IMR-90 (cell line): Measurements from ENCODE around the gene COL2A1. TPM values are rescaled to one million over a fixed set of nuclear protein-coding genes. Genes with fewer than 3 reads are reported as not detected.

ENCODE experiments used
- ATAC-seq: fragments of 200-7000 bp; cut with Tn5 transposase; 2 replicates; pipeline ENCODE4 v1.9.1; 2020; ENCODE audit warnings: low read depth, mild to moderate bottlenecking, moderate library complexity
- BruUV-seq: library from RNA; stranded (reverse); fragments of 400-500 nt; replicated peaks from 2 replicates; lab custom pipeline; 2021; lab: Mats Ljungman, UMichigan
- CTCF ChIA-PET: fragments of 300-600 bp; formaldehyde crosslinking; extraction: SDS; loops from one replicate; lab custom pipeline; 2021; ENCODE audit warnings: antibody characterized with exemption; lab: Yijun Ruan, JAX
- POLR2A ChIA-PET: fragments of 300-600 bp; sonication (Branson Sonifier 250); formaldehyde crosslinking; loops from one replicate; lab custom pipeline; 2022; ENCODE audit warnings: antibody characterized with exemption; ENCODE audit not compliant: unreplicated experiment; lab: Charles Lee
- DNase-seq: peaks from one replicate; pipeline ENCODE4 v3.0.0; 2013
- H2AFZ ChIP-seq: replicated peaks from 2 replicates; pipeline ENCODE3; 2013; ENCODE audit warnings: low read length, mild to moderate bottlenecking; ENCODE audit not compliant: poor library complexity
- H2AK5ac ChIP-seq: 2 replicates; pipeline ENCODE4 v1.6.1; 2013; ENCODE audit warnings: low read depth, low read length, inconsistent platforms
- H2AK9ac ChIP-seq: replicated peaks from 2 replicates; pipeline ENCODE3; 2013; ENCODE audit warnings: mild to moderate bottlenecking, low read depth, low read length, moderate library complexity; ENCODE audit not compliant: poor library complexity
- H2BK120ac ChIP-seq: 2 replicates; pipeline ENCODE4 v1.6.1; 2013; ENCODE audit warnings: low read depth, low read length, inconsistent platforms
- H2BK15ac ChIP-seq: 3 replicates; pipeline ENCODE4 v1.6.1; 2013; ENCODE audit warnings: low read depth, low read length, inconsistent platforms
- H2BK20ac ChIP-seq: 2 replicates; pipeline ENCODE4 v1.6.1; 2013; ENCODE audit warnings: low read depth, mild to moderate bottlenecking, inconsistent platforms, low read length, moderate library complexity
- H2BK5ac ChIP-seq: 2 replicates; pipeline ENCODE4 v1.6.1; 2013; ENCODE audit warnings: mild to moderate bottlenecking, low read depth, low read length, inconsistent platforms; ENCODE audit not compliant: poor library complexity, severe bottlenecking
- H3K14ac ChIP-seq: replicated peaks from 2 replicates; pipeline ENCODE4 v1.6.1; 2013; ENCODE audit warnings: low read depth, low read length, inconsistent platforms
- H3K18ac ChIP-seq: 2 replicates; pipeline ENCODE4 v1.6.1; 2013; ENCODE audit warnings: low read depth, low read length, control low read depth
- H3K23ac ChIP-seq: 2 replicates; pipeline ENCODE4 v1.6.1; 2013; ENCODE audit warnings: low read depth, low read length, inconsistent platforms
- H3K27ac ChIP-seq: 2 replicates; pipeline ENCODE4 v1.5.1; 2013; ENCODE audit warnings: mild to moderate bottlenecking, control low read depth, low read length; ENCODE audit not compliant: insufficient read depth
- H3K27me3 ChIP-seq: 2 replicates; pipeline ENCODE4 v1.6.1; 2013; ENCODE audit warnings: low read length; ENCODE audit not compliant: control insufficient read depth, insufficient read depth
- H3K36me3 ChIP-seq: 2 replicates; pipeline ENCODE4 v1.6.1; 2013; ENCODE audit warnings: low read length, mixed read lengths; ENCODE audit not compliant: control insufficient read depth, insufficient read depth
- H3K4ac ChIP-seq: 2 replicates; pipeline ENCODE4 v1.6.1; 2013; ENCODE audit warnings: low read depth, low read length, inconsistent platforms
- H3K4me1 ChIP-seq: 2 replicates; pipeline ENCODE4 v1.6.1; 2013; ENCODE audit warnings: low read length, mixed read lengths; ENCODE audit not compliant: control insufficient read depth, insufficient read depth
- H3K4me2 ChIP-seq: 2 replicates; pipeline ENCODE4 v1.6.1; 2013; ENCODE audit warnings: low read depth, mild to moderate bottlenecking, control low read depth, low read length, moderate library complexity
- H3K4me3 ChIP-seq: 2 replicates; pipeline ENCODE4 v1.5.1; 2013; ENCODE audit warnings: low read depth, mild to moderate bottlenecking, control low read depth, low read length, moderate library complexity; ENCODE audit not compliant: insufficient read depth
- H3K56ac ChIP-seq: 2 replicates; pipeline ENCODE4 v1.6.1; 2013; ENCODE audit warnings: low read length, inconsistent platforms; ENCODE audit not compliant: insufficient read depth; ENCODE audit errors: extremely low read depth
- H3K79me1 ChIP-seq, 2 experiments: 2 replicates each; pipeline ENCODE4 v1.6.1; 2013; ENCODE audit warnings: low read length in 2 of 2, inconsistent platforms in 1 of 2, low read depth in 1 of 2
- H3K9ac ChIP-seq: 2 replicates; pipeline ENCODE4 v1.6.1; 2013; ENCODE audit warnings: low read depth, low read length, control low read depth
- H3K9me1 ChIP-seq: 2 replicates; pipeline ENCODE4 v1.6.1; 2013; ENCODE audit warnings: low read length, inconsistent platforms; ENCODE audit not compliant: insufficient read depth
- H3K9me3 ChIP-seq: 2 replicates; pipeline ENCODE4 v1.6.1; 2013; ENCODE audit warnings: low read length; ENCODE audit not compliant: control insufficient read depth, insufficient read depth
- H4K20me1 ChIP-seq: 2 replicates; pipeline ENCODE4 v1.6.1; 2013; ENCODE audit warnings: low read length, inconsistent platforms; ENCODE audit not compliant: insufficient read depth
- H4K5ac ChIP-seq: 2 replicates; pipeline ENCODE4 v1.6.1; 2013; ENCODE audit warnings: mild to moderate bottlenecking, low read depth, low read length, control low read depth
- H4K8ac ChIP-seq, 2 experiments: 2 replicates each; pipeline ENCODE4 v1.6.1; 2013; ENCODE audit warnings: low read depth in 2 of 2, low read length in 2 of 2, control low read depth in 1 of 2, inconsistent platforms in 1 of 2
- H4K91ac ChIP-seq: 2 replicates; pipeline ENCODE4 v1.6.1; 2013; ENCODE audit warnings: low read depth, low read length, inconsistent platforms; ENCODE audit not compliant: insufficient read depth
- BHLHE40 ChIP-seq: fragments of 150-350 bp; IDR thresholded peaks from 2 replicates; pipeline ENCODE4 v1.6.1; 2016; ENCODE audit warnings: mild to moderate bottlenecking, low read depth, low read length
- CEBPB ChIP-seq: IDR thresholded peaks from 2 replicates; pipeline ENCODE4 v1.6.1; 2012; ENCODE audit warnings: low read depth, low read length, improper control_type of control experiment
- CHD1 ChIP-seq: IDR thresholded peaks from 2 replicates; pipeline ENCODE4 v1.6.1; 2012; ENCODE audit warnings: low read depth, low read length, improper control_type of control experiment
- FOS ChIP-seq: fragments of 150-350 bp; IDR thresholded peaks from 2 replicates; pipeline ENCODE4 v1.6.1; 2016; ENCODE audit warnings: low read depth, low read length
- MAFK ChIP-seq: IDR thresholded peaks from 2 replicates; pipeline ENCODE4 v1.6.1; 2012; ENCODE audit warnings: low read depth, low read length, improper control_type of control experiment
- MAZ ChIP-seq: IDR thresholded peaks from 2 replicates; pipeline ENCODE4 v1.6.1; 2012; ENCODE audit warnings: low read depth, mild to moderate bottlenecking, low read length, improper control_type of control experiment, moderate library complexity, borderline replicate concordance
- MXI1 ChIP-seq: IDR thresholded peaks from 2 replicates; pipeline ENCODE4 v1.6.1; 2012; ENCODE audit warnings: low read depth, mild to moderate bottlenecking, low read length, moderate library complexity, borderline replicate concordance
- NFE2L2 ChIP-seq: fragments of 150-350 bp; IDR thresholded peaks from 2 replicates; pipeline ENCODE4 v1.6.1; 2016; ENCODE audit warnings: low read depth, mild to moderate bottlenecking, low read length
- POLR2A ChIP-seq: IDR thresholded peaks from 2 replicates; pipeline ENCODE4 v1.6.1; 2012; ENCODE audit warnings: mild to moderate bottlenecking, low read depth, low read length
- RAD21 ChIP-seq: IDR thresholded peaks from 2 replicates; pipeline ENCODE4 v1.6.1; 2012; ENCODE audit warnings: low read length, improper control_type of control experiment
- RCOR1 ChIP-seq: IDR thresholded peaks from 2 replicates; pipeline ENCODE4 v1.6.1; 2012; ENCODE audit warnings: mild to moderate bottlenecking, low read length, improper control_type of control experiment; ENCODE audit not compliant: insufficient replicate concordance
- RFX5 ChIP-seq: IDR thresholded peaks from 2 replicates; pipeline ENCODE4 v1.8.0; 2012; ENCODE audit warnings: low read depth, mild to moderate bottlenecking, low read length, moderate library complexity
- SMC3 ChIP-seq: fragments of 150-350 bp; IDR thresholded peaks from 2 replicates; pipeline ENCODE4 v1.6.1; 2016; ENCODE audit warnings: low read depth, mild to moderate bottlenecking, antibody characterized with exemption, low read length, moderate library complexity
- WGBS, 2 experiments: methylation state at CpG; one replicate each; pipeline versions ENCODE4 v1.1.5 to v1.1.7; 2013; ENCODE audit warnings: missing lambda C conversion rate in 2 of 2; ENCODE audit not compliant: insufficient read length in 1 of 2; ENCODE audit errors: extremely low coverage in 2 of 2; 5-methylcytosine and 5-hydroxymethylcytosine counted together
- dilution Hi-C: fragments of 300-500 bp; cut with HindIII; formaldehyde crosslinking; loops from one replicate; pipeline ENCODE4 v1.14.3; 2018; ENCODE audit warnings: low sequenced_read_pairs; ENCODE audit not compliant: unreplicated experiment
- in situ Hi-C: fragments of 300-500 bp; cut with MboI; formaldehyde crosslinking; loops from 3 replicates; pipeline ENCODE4 v1.14.3; 2019; ENCODE audit warnings: low sequenced_read_pairs, inconsistent platforms, mixed read lengths
- intact Hi-C: fragments of 100-400 bp; cut with micrococcal nuclease; formaldehyde crosslinking; loops from 2 replicates; pipeline ENCODE4 v1.10.0; 2022
- polyA plus RNA-seq, 3 experiments: library from polyadenylated mRNA; depleted of rRNA; stranded (reverse); fragments of >200 nt; gene quantifications; 2 replicates each; pipeline ENCODE4 v1.2.3, GENCODE V29; 2012; ENCODE audit warnings: low replicate concordance in 1 of 3
- total RNA-seq: library from RNA; depleted of rRNA; stranded (reverse); fragments of >200 nt; gene quantifications from 2 replicates; pipeline ENCODE4 v1.2.3, GENCODE V29; 2012
- TF ChIP-seq, protein P1 (sequence below): fragments of 150-350 bp; IDR thresholded peaks from 2 replicates; pipeline ENCODE4 v1.6.1; 2016; ENCODE audit warnings: low read depth, mild to moderate bottlenecking, low read length, moderate library complexity, borderline replicate concordance
- TF ChIP-seq, protein P2 (sequence below): fragments of 150-350 bp; IDR thresholded peaks from 2 replicates; pipeline ENCODE4 v1.6.1; 2017; ENCODE audit warnings: mild to moderate bottlenecking, antibody characterized with exemption, low read length, low read depth
- TF ChIP-seq, protein P3 (sequence below): conservative IDR thresholded peaks from 2 replicates; pipeline ENCODE4 v1.5.1; 2012; ENCODE audit warnings: mild to moderate bottlenecking, low read depth, low read length, improper control_type of control experiment

COL2A1 gene
- total and polyA plus RNA-seq, 2 of the 4 experiments (the other 2 are of a cell fraction) = 0.05 TPM; not detected in 1

DNA sequence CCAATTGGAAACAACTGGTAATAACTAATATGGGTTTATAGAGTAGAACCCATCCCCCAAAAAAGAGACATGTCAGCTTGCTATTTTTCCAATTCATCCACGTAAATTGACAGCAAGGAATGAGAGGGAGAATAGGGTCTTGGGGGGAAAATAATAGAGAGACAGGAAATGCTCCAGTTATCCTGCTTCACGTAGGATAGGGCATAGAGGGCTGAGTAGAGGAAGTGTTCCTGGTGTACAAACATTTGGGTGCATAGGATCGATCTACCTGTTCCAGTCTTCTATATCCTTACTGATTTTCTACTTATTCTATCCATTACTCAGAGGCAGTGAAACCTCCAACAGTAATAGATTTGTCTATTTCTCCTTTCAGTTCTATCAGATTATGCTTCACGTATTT is 49.6 kb upstream of the COL2A1 start:
- Histone ChIP-seq H3K23ac (no peak overlapping the region), H3K27ac (no peak overlapping the region), H2AK5ac (no peak overlapping the region), H4K20me1 (no peaks in the 10 kb centered on the region), H3K18ac (no peak overlapping the region), H2BK15ac (no peak overlapping the region), H3K4me2 (no peak overlapping the region), H3K14ac (no peak overlapping the region), H3K79me1 (0 out of 4 replicates have a peak, but pooled peaks cover 0 to 3% of the 10 kb centered on the region in 2 experiments), H3K56ac (no peak overlapping the region), H3K36me3 (peaks cover 3% of the 10 kb centered on the region), H3K9ac (no peak overlapping the region), H2BK120ac (no peak overlapping the region), H4K91ac (no peak overlapping the region), H4K5ac (no peak overlapping the region), H3K4me1 (no peaks in the 10 kb centered on the region), H4K8ac (no peak overlapping the region), H2BK20ac (no peak overlapping the region), H3K27me3 (no peaks in the 10 kb centered on the region), H2BK5ac (no peak overlapping the region), H3K4me3 (no peak overlapping the region), H3K9me1 (0 out of 2 replicates have a peak, but pooled peaks cover 2% of the 10 kb centered on the region), H3K9me3 (0 out of 2 replicates have a peak, but pooled peaks cover 1% of the 10 kb centered on the region), H2AK9ac (no peak overlapping the region), H2AFZ (no peak overlapping the region), H3K4ac (no peak overlapping the region)
- BruUV-seq = no TSS peak
- TF ChIP-seq CHD1 (no peak), POLR2A (no peak), MAFK (no peak), MAZ (no peak), RFX5 (no peak), SMC3 (no peak), NFE2L2 (no peak), RAD21 (no peak), FOS (no peak), MXI1 (no peak), CEBPB (no peak), RCOR1 (no peak), BHLHE40 (no peak)
- TF ChIP-seq, protein P1, sequence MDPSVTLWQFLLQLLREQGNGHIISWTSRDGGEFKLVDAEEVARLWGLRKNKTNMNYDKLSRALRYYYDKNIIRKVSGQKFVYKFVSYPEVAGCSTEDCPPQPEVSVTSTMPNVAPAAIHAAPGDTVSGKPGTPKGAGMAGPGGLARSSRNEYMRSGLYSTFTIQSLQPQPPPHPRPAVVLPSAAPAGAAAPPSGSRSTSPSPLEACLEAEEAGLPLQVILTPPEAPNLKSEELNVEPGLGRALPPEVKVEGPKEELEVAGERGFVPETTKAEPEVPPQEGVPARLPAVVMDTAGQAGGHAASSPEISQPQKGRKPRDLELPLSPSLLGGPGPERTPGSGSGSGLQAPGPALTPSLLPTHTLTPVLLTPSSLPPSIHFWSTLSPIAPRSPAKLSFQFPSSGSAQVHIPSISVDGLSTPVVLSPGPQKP = no peak
- TF ChIP-seq, protein P2, sequence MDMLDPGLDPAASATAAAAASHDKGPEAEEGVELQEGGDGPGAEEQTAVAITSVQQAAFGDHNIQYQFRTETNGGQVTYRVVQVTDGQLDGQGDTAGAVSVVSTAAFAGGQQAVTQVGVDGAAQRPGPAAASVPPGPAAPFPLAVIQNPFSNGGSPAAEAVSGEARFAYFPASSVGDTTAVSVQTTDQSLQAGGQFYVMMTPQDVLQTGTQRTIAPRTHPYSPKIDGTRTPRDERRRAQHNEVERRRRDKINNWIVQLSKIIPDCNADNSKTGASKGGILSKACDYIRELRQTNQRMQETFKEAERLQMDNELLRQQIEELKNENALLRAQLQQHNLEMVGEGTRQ = no peak
- TF ChIP-seq, protein P3, sequence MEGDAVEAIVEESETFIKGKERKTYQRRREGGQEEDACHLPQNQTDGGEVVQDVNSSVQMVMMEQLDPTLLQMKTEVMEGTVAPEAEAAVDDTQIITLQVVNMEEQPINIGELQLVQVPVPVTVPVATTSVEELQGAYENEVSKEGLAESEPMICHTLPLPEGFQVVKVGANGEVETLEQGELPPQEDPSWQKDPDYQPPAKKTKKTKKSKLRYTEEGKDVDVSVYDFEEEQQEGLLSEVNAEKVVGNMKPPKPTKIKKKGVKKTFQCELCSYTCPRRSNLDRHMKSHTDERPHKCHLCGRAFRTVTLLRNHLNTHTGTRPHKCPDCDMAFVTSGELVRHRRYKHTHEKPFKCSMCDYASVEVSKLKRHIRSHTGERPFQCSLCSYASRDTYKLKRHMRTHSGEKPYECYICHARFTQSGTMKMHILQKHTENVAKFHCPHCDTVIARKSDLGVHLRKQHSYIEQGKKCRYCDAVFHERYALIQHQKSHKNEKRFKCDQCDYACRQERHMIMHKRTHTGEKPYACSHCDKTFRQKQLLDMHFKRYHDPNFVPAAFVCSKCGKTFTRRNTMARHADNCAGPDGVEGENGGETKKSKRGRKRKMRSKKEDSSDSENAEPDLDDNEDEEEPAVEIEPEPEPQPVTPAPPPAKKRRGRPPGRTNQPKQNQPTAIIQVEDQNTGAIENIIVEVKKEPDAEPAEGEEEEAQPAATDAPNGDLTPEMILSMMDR = no peak
- WGBS, 2 experiments = no CpG with 5 or more reads among the region's 4 CpGs
- intact Hi-C loops (no loop called here), in situ Hi-C loops (no loop called here), dilution Hi-C loops (no loop called here)
- no peak for DNase-seq
- CTCF ChIA-PET = interaction anchor here (0.5 kb wide), 1 partner anchor 143 kb away, joined by 7 read pairs; no protein-coding TSS in a partner anchor
- POLR2A ChIA-PET = no interaction called here
- ATAC-seq = no peak
